ENCODE results near the gene SKIC2. TPM values are rescaled to one million over a fixed set of nuclear protein-coding genes. Genes with fewer than 3 reads are reported as not detected.
A peak's percentile ranks its signal among the peaks of the same experiment; 100 is the strongest.

Gene SKIC2
- total and polyA plus RNA-seq, 10 of the 15 experiments (the other 5 are each of a cell fraction or from before 2014, with no cell fraction given), result 3.3 to 79.2 (median 32.5) TPM

GRCh38 chr6:31952140-31952805, 6.7 kb upstream of the SKIC2 start:
- H3K9me3 ChIP-seq (replicated peaks; ENCODE audit: control insufficient read depth, insufficient read depth, low read length), result no peaks in the 10 kb centered on the region
- POLR2A ChIA-PET, result interaction anchor here (0.5 kb wide), 1 partner anchor 34 kb away, joined by 4 read pairs; no protein-coding TSS in a partner anchor
- H3K79me2 ChIP-seq (ENCODE audit: control insufficient read depth, insufficient read depth, low read length), result no peaks in the 10 kb centered on the region; the same call in 1 of the 2 replicates
- DNase-seq (ENCODE audit: low read depth, low spot score) (no peak), FAIRE-seq (no peak), ATAC-seq (peak; percentile 71)
- SMC1A ChIA-PET (ENCODE audit: uncharacterized antibody, unreplicated experiment), result interaction anchor here (0.8 to 1.5 kb wide), 6 partner anchors 12 to 117 kb away, joined by 3 to 9 read pairs (median 4); no protein-coding TSS in a partner anchor
- BruUV-seq (replicated peaks), result no TSS peak
- no peaks in the 10 kb centered on the region for H4K20me1 ChIP-seq (ENCODE audit: control insufficient read depth, insufficient read depth)
- WGBS (ENCODE audit: insufficient coverage, insufficient replicate concordance, low lambda C conversion rate, missing lambda C conversion rate), result 75% methylated on average over 5 of the region's 5 CpGs
- no peaks in the 10 kb centered on the region for H3K4me1 ChIP-seq (ENCODE audit: control insufficient read depth, insufficient read depth, low read length)
- CTCF ChIA-PET, result interaction anchor here (0.6 to 3.3 kb wide), 16 partner anchors 9 to 600 kb away, joined by 3 to 16 read pairs (median 4); partner anchors contain the start of genes DXO and ZBTB12
- no peak overlapping the region for H2AFZ ChIP-seq (ENCODE audit: control insufficient read depth, low read depth, low read length)
- H3K27me3 ChIP-seq (replicated peaks in 1 of 2; ENCODE audit: control insufficient read depth in 2 of 2, insufficient read depth in 2 of 2, low read length in 1 of 2), result no peaks in the 10 kb centered on the region
- in situ Hi-C loops (cut with MboI), result no loop called here
- H3K27ac ChIP-seq (ENCODE audit: control insufficient read depth, insufficient read depth), result no peak overlapping the region
- no peak overlapping the region for H3K4me3 ChIP-seq
- no peak overlapping the region for H3K4me2 ChIP-seq (ENCODE audit: control insufficient read depth, insufficient read depth)
- H3K36me3 ChIP-seq (ENCODE audit: control insufficient read depth in 2 of 2, insufficient read depth in 2 of 2, low read length in 1 of 2), result peaks cover 8 to 21% of the 10 kb centered on the region in 2 experiments
- H3K9ac ChIP-seq (ENCODE audit: control insufficient read depth, insufficient read depth, low read length), result no peak overlapping the region
- intact Hi-C loops (cut with micrococcal nuclease; ENCODE audit: unreplicated experiment), result no loop called here
- RAD21 ChIA-PET (ENCODE audit: unreplicated experiment), result interaction anchor here (0.8 to 1.1 kb wide), 3 partner anchors 19 to 62 kb away, joined by 3 to 4 read pairs (median 3); partner anchors contain the start of gene DXO
- TF ChIP-seq CEBPZ (IDR thresholded peaks at IDR 0.05; ENCODE audit: low read depth, low read length) (no peak), STAT3 (IDR thresholded peaks at IDR 0.05; ENCODE audit: low read depth, low read length) (no peak), SMARCA5 (IDR thresholded peaks at IDR 0.05) (no peak), POLR2A (IDR thresholded peaks at IDR 0.05; ENCODE audit: low read depth, low read length) (no peak), ATF7 (IDR thresholded peaks at IDR 0.05; ENCODE audit: low read depth) (no peak), ZBTB4 (CRISPR knock-in tag; IDR thresholded peaks at IDR 0.05) (no peak), ZBTB40 (IDR thresholded peaks at IDR 0.05; ENCODE audit: borderline replicate concordance) (no peak), ZNF622 (IDR thresholded peaks at IDR 0.05) (no peak), CTCF (IDR thresholded peaks at IDR 0.05 in 2 of 3, conservative IDR thresholded peaks at IDR 0.05 in 1 of 3; ENCODE audit: control insufficient read depth in 2 of 3, extremely low read depth in 1 of 3, insufficient read depth in 1 of 3, low read depth in 3 of 3, low read length in 3 of 3) (peak; percentile 45 to 59 (median 47)), DPF2 (IDR thresholded peaks at IDR 0.05) (no peak)

Data from GM12878 (cell line).